Chondrocyte (in vitro differentiated cells): ENCODE results near the gene ATP5PD. TPM values are rescaled to one million over a fixed set of nuclear protein-coding genes. Genes with fewer than 3 reads are reported as not detected.
"Not testable (repeated sequence)": the region's sequence is repeated elsewhere in the genome, so short reads cannot be mapped to it uniquely, and the experiment has no call there.

Source experiments
- DNase-seq: peaks from one replicate; pipeline ENCODE4 v3.0.0; 2021; ENCODE audit warnings: mixed read lengths, low spot score
- H3K27ac Mint-ChIP-seq: one replicate; pipeline ENCODE4 v1.8.0; 2021; ENCODE audit warnings: mild to moderate bottlenecking, moderate library complexity, mixed read lengths; ENCODE audit not compliant: unreplicated experiment
- H3K27me3 Mint-ChIP-seq: 2 replicates; pipeline ENCODE4 v1.8.0; 2021; ENCODE audit warnings: low read depth, mixed read lengths
- H3K36me3 Mint-ChIP-seq: 2 replicates; pipeline ENCODE4 v1.8.0; 2021; ENCODE audit warnings: low read depth, mixed read lengths
- H3K4me1 Mint-ChIP-seq: 2 replicates; pipeline ENCODE4 v1.8.0; 2021; ENCODE audit warnings: low read depth, mild to moderate bottlenecking, mixed read lengths
- H3K4me3 Mint-ChIP-seq: one replicate; pipeline ENCODE4 v1.8.0; 2021; ENCODE audit warnings: mild to moderate bottlenecking, moderate library complexity, mixed read lengths; ENCODE audit not compliant: unreplicated experiment
- H3K9me3 Mint-ChIP-seq: 2 replicates; pipeline ENCODE4 v1.8.0; 2021; ENCODE audit warnings: low read depth, mixed read lengths
- total RNA-seq: library from RNA; stranded (reverse); gene quantifications from 3 replicates; pipeline ENCODE4 v1.2.1, GENCODE V29; 2021
- TF ChIP-seq, protein P1 (sequence below): fragments of 200-600 bp; sonication (generic); IDR thresholded peaks from 2 replicates; pipeline ENCODE4 v1.5.0; 2021; ENCODE audit warnings: antibody characterized with exemption, mild to moderate bottlenecking, moderate library complexity

ATP5PD gene
- total RNA-seq, 1 donor from 2014 or later: 183 TPM

DNA sequence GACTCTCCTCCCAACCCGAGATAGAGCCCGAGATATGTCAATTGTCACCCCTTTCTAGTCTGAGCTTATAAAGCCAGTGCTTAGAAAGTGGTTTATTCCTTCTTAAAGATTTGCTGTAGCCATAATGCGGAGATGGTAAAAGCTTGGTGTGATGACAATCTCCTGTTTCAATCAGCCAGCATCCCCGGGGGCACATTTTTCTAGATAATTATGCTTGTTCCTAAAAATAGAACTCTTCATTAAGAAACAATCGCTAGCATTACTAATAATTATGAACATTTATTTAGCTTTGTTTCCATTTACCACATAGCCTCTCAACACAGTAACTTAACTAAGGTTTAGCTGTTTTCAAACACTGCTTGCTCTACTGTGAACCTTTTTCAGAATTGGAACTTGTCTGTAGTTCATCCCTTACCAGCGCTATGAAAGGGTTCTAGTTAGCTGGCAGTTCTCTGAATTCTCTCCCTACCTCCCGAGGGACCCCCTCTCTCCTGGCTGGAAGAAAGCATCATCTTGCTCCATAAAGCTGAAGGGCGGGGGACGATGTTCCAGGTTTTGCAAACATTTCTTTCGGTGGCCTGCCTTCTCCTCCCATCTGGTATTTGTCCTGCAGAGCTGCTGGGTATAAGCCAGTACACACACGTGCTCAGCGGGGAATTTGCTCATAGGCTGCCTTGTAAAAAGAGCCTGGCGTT, 35.2 kb downstream of the ATP5PD start:
- Mint-ChIP-seq H3K4me1 (peaks cover 29% of the 10 kb centered on the region), H3K27me3 (no peaks in the 10 kb centered on the region), H3K36me3 (peaks cover 3% of the 10 kb centered on the region), H3K9me3 (no peaks in the 10 kb centered on the region), H3K27ac (peak overlapping the region; percentile 96), H3K4me3 (peak overlapping the region; percentile 95)
- no peak for DNase-seq
- TF ChIP-seq, protein P1, sequence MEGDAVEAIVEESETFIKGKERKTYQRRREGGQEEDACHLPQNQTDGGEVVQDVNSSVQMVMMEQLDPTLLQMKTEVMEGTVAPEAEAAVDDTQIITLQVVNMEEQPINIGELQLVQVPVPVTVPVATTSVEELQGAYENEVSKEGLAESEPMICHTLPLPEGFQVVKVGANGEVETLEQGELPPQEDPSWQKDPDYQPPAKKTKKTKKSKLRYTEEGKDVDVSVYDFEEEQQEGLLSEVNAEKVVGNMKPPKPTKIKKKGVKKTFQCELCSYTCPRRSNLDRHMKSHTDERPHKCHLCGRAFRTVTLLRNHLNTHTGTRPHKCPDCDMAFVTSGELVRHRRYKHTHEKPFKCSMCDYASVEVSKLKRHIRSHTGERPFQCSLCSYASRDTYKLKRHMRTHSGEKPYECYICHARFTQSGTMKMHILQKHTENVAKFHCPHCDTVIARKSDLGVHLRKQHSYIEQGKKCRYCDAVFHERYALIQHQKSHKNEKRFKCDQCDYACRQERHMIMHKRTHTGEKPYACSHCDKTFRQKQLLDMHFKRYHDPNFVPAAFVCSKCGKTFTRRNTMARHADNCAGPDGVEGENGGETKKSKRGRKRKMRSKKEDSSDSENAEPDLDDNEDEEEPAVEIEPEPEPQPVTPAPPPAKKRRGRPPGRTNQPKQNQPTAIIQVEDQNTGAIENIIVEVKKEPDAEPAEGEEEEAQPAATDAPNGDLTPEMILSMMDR: no peak

GRCh38 chr17:75010683-75011400, 35.9 kb downstream of the ATP5PD start:
- Mint-ChIP-seq H3K4me1 (peaks cover 29% of the 10 kb centered on the region), H3K4me3 (no peak overlapping the region), H3K9me3 (no peaks in the 10 kb centered on the region), H3K27ac (peak overlapping the region; percentile 96), H3K36me3 (peaks cover 2% of the 10 kb centered on the region), H3K27me3 (no peaks in the 10 kb centered on the region)
- DNase-seq: no peak
- TF ChIP-seq, protein P1: no peak

DNA sequence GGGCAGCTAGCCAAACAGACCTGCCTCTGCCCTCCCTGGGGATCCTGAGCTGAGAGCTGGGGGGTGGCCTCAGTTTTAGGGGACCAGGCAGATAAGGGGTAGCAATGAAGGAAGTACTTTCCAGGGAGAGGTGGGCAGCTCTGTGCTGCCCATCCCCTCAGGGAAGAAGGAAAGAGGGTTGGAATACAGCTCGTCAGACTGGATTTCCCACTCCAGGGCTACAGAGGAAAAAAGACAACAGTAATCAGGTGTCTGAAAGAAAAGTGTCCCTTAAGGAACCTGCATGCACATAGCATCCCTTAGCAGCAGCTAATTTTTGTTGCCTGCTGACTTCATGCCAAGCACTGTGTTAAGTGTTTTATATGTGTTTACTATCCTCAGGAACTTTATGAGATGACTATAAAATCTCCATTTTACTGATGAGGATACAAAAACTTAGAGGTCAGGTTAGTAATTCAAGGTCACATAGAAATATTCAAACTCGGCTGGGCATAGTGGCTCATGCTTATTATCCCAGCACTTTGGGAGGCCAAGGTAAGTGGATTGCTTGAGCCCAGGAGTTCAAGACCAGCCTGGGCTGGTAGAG, 37.5 kb downstream of the ATP5PD start:
- TF ChIP-seq, protein P1: no peak
- Mint-ChIP-seq H3K4me1 (peaks cover 25% of the 10 kb centered on the region), H3K4me3 (no peak overlapping the region), H3K9me3 (no peaks in the 10 kb centered on the region), H3K27ac (no peak overlapping the region), H3K36me3 (peaks cover 7% of the 10 kb centered on the region), H3K27me3 (no peaks in the 10 kb centered on the region)
- peak; percentile 29 for DNase-seq

- Mint-ChIP-seq H3K4me3 (no peak overlapping the region), H3K27me3 (no peaks in the 10 kb centered on the region), H3K4me1 (peaks cover 18% of the 10 kb centered on the region), H3K27ac (no peak overlapping the region), H3K36me3 (peaks cover 7% of the 10 kb centered on the region), H3K9me3 (no peaks in the 10 kb centered on the region)
- TF ChIP-seq, protein P1: no peak
- peak; percentile 27 for DNase-seq
These were observed 38.4 kb downstream of the ATP5PD start for GRCh38 chr17:75008373-75008772.

DNA sequence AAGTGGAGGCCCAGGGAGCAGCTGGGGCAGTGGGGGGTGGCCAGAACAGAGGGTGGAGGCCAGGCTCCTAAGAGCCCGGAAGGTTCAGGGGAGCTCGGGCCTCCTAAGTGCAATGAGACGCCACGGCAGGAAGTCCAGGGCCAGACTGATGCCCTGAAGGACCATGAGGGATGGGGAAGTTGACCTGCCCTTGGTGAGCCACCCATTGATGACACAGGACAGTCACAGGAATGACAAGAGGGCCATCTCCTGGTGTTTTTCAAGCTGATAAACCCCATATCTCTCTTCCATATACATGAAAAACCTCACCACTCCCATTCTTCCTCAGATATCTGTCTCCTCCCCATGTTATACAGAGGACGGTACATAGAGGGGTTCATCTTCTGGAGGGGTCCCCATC, 40.1 kb downstream of the ATP5PD start:
- TF ChIP-seq, protein P1: no peak
- peak; percentile 55 for DNase-seq
- peaks cover 8% of the 10 kb centered on the region for H3K4me1 Mint-ChIP-seq
- H3K9me3 Mint-ChIP-seq: no peaks in the 10 kb centered on the region
- no peak overlapping the region for H3K27ac Mint-ChIP-seq
- peaks cover 13% of the 10 kb centered on the region for H3K36me3 Mint-ChIP-seq
- no peak overlapping the region for H3K4me3 Mint-ChIP-seq
- H3K27me3 Mint-ChIP-seq: no peaks in the 10 kb centered on the region

DNA sequence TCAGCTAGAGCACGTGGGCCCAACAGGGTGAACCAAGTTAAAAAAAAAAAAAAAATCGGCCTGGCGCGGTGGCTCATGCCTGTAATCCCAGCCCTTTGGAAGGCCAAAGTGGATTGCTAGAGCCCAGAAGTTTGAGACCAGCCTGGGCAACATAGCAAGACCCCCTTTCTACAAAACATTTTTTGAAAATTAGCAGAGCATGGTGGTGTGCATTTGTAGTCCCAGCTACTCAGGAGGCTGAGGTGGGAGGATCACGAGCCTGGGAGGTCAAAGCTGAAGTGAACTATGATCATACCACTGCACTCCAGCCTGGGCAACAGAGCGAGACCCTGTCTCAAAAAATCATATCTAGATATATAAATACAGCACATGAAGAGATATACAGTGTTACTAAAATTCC, 40.7 kb downstream of the ATP5PD start:
- peak; percentile 7 for DNase-seq
- peaks cover 13% of the 10 kb centered on the region for H3K36me3 Mint-ChIP-seq
- not testable (repeated sequence) for H3K4me3 Mint-ChIP-seq, H3K27me3 Mint-ChIP-seq, H3K4me1 Mint-ChIP-seq, H3K27ac Mint-ChIP-seq, H3K9me3 Mint-ChIP-seq
